HG02870 (cell line): ENCODE measurements around the gene CHRM2.

Experiments
- ATAC-seq: cut with Tn5 transposase; IDR thresholded peaks from one replicate; pipeline ENCODE4 v1.9.1; 2021; ENCODE audit warnings: mild to moderate bottlenecking, moderate library complexity; ENCODE audit not compliant: unreplicated experiment

CHRM2 gene

DNA sequence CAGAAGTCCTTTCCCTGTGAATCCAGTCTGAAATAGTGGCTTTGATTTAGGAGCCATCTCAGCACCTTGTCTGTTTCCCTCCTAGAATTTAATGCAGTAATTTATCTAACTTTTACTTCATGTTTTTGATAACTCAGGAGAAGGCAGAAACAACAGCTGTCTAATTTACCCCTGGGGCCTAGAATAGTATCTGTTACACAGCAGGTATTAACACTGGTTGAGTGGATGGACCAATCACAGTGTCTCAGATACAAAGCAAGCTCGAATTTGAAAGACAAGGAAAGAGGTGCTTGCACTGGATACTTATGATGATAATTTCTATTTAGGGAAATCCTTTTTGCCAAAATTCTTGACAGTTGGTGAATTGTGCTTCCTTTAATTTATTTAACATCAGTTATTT, 23.4 kb downstream of the CHRM2 start:
- ATAC-seq, result no peak

DNA sequence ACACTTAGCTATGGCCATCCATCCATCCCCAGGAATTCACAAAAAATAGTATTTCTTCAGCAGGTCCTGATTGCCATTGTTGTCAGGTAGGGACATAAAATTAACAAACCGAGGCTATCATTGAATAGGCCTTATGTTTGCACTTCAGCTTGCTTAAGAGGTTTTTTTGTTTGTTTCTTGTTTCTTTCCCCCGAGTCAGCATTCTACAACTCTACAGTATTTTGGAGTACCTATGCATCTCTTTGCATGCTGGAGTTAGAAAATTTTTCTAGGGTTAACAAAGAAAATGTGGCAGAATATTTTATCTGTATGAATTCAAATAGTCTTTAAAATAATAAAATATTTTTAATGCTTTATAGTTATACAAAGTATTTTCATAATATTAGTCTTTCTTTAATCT, 26.3 kb downstream of the CHRM2 start:
- ATAC-seq, result no peak

DNA sequence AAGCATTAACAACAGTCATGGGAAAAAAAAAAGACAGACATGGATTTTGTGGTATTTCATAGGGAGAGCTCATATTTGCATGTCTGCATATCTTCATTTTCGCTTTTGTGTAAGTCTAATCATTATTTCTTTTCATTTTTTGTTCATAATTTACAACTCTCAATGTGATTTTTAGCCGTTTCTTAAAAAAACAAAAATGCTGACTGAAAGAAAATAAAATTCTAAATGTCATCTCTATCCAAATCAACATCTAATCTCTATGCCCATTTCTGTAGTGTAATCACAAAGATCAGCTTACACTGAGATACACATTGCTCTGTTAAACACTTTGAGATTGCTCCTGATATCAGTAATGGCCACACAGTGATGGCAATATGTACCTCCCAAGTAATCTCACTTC, 29.2 kb downstream of the CHRM2 start:
- ATAC-seq, result no peak

DNA sequence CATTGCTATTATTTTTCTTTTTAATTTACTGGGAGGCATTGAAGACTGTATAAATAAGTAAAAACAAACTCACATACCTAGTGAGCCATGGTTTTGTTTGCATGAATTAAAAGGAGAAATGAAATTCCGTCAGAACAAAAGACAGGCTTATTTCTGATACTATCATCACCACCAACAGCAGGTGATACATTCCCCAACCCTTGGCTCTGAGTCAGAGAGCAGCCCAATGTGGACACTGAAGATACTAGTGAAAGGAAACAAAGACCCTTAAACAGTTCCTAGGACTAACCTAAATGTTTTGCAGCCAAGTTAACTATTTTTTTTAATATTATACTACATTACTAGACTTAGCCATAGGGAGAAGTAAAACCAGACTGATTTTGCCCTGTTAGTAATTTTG, 31.6 kb downstream of the CHRM2 start:
- ATAC-seq, result no peak

DNA sequence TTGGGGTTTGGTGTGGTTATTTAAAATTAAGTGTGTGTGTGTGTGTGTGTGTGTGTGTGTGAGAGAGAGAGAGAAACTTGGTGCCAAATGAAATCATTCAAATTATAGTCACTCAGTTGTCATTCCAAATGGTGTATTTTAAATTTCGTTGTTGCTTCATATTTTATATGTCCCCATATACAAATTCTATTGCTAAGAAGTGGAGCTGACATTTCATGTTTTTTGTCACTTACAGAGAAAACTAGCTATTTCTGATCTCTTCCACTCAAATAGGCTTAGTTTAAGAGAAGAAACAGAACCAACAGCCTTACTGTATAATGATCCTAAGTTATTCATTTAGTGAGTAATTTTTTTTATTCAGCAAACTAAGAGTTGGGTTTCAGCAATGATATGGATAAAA, 42.3 kb downstream of the CHRM2 start:
- ATAC-seq, result no peak

DNA sequence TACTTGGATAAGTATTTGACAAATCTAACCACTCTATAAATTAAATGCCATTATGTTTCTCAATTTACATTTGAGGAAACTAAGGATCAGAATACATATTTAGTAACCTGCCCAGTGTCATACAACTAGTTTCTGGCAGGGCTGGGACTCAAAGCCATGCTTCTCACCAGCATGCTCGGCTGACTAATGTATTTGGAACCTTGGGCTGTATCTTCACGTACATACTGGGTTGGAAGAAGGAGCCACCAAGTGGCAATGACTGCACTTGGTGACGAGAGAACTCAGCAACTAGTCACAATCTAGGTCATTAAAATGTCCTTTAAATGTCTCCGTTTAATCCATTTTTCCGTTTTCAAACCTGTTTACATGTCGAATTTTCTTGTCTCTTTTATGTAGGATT, 42.9 kb downstream of the CHRM2 start:
- no peak for ATAC-seq

DNA sequence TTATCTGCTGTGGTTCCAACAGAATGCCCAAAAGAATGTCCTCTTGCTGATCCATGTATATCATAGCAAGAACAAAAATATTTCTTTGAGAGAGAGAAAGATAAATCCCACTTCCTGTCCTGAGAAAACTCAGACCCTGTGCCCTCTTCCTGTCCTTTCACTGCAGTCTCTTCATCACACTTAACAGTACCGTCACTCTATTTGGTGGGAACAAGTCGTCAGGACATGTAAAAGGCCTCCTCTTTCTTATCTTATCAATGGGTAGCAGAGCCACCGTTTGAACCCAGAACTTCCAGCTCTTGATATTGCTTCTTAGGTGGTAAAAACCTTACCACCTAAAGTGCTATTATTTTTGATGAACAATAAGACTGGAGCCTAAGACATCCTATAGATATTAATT, 43.9 kb downstream of the CHRM2 start:
- ATAC-seq, result no peak

DNA sequence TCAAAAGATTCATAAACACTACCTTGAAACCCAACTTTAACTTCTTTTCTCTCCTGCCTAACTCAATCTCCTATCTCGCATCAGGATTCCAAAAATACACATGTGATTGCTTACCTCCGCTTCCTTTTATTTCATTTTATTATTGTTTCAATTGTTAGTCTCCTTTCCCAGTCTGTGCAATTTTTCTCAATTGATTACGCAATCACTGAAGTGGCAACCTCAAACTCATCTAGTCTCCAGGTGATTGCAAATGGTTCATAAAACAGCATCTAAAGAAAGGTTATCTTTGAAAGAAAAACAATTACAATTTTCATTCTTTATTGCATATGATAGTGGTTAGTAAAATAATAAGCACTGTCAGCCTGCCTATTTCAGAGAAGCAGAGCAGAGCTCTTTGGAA, 45.6 kb downstream of the CHRM2 start:
- ATAC-seq, result no peak

DNA sequence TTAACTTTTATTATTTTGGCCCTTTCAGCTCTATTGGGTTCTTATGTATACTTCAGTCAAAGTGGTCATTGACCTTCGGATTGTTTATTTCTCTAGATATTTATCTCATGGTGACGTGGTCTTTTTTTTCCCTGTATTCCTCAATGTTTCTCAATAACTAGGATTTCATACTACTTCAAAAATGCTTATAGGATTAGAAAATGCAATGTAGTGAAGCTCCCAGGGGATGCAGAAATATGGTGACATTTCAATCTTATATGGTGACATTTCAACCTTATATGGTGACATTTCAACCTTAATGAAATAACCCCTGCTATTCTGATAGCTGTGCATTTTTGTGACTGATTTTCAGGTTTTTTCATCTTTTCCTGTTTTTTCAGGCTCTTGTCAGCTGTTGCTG, 51.4 kb downstream of the CHRM2 start:
- ATAC-seq, result no peak

DNA sequence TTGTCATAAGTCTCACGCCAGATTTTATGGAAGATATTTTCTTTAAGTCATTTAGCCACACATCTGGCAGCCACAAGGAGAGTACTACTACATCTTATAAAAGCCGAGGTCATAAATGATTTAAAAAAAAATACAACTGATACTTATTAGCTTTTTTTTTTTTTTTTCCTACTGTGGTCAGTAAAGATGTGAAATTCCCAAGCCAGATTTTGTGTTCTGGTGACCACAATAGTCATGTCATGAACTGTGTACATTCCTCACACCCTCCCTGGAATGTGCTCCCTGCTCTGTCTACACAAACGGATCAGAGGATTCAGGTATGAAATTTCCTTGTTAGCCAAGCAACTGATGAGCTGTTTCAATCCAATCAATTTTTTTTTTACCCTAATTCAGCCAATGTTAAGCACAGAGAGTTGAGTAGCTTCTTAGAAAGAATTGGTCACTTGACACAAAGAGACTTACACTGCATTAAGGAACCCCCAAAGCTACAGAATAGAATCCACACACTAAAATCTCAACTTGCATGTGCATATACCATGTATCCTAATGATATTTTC, 54.7 kb downstream of the CHRM2 start:
- no peak for ATAC-seq

DNA sequence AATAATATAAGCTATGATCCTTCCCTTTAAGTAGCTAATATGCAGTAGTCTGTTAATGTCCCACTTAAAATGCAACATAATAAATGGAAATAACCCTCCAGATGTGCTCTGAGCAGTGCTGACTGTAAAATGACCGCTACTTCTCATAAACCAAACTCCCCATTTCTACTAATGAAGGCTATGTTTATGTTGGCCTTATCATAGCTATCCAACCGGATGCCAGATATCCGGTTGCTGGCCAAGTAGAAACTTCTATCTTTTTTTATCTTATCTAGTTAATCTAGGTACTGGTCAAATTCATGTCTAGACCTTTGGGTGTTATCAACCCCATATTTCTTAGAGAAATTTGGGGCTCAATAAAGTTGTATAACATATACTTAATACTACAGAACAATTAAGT, 56.6 kb downstream of the CHRM2 start:
- ATAC-seq, result no peak

DNA sequence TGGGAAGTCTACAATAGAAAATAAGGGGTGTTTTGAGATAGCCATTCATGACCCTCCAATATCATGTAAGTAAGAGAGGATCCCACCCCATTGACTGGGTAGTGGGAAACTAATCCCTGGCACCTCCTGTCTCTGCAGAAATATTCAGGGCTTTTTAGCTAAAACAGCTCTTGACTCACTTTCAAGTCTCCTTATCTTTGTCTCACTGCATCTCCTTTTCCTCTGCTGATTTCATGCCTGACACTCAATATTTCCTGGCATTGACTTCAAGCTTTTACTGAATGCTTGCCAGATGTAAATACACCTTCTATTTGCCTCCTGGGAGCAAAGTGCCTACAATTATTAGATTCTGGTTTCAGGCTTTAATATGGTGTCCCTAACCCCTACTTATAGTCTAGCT, 57.1 kb downstream of the CHRM2 start:
- ATAC-seq, result no peak

DNA sequence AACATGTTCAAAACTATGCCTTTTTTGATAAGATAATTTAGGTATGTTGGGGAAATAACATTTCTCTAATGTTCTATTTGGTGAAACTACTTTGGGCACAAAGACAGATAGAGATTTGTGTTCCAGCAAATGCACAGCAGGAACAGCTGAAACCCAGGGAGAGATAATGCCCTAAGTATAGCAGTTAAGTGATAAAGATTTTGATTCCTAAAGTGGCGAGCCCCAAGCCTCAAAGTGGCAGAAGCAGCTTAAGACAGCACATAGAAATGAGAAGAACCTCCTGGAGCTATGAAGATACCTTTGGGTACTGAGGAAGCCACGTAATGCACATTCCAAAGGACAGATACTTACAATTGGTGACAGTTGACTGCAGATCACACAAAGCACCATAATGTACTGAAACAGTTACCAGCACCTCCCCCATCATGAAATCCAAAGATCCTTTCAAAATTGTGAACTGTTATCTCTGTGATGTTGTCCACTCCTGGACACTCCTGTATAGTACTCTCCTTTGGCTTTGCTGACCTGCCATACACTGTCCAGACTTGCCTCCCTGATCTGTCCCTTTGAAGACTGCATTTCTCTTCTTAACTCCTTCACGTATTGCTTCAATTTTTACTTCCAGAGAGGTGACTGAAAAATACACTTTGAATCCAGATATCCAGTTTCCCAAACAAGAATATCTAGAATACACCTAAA, 62.9 kb downstream of the CHRM2 start:
- no peak for ATAC-seq

DNA sequence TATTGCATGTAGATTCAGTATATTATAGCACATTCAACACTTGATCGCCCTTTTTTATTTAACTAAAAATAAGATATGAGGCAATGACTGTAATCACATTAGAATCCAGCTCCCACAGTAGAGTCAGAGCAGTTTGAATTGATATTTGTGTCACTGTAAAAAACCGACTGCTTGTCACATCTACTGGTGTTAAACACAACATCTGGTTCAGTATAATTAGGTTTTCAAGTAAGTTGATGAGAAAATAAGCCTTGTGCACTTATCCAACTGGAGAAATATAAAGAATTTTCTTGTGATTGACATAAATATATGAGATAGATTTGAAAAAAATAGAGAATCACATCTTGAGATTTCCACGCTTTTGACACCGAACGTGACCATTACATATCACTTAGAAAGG, 69.0 kb downstream of the CHRM2 start:
- ATAC-seq, result no peak

DNA sequence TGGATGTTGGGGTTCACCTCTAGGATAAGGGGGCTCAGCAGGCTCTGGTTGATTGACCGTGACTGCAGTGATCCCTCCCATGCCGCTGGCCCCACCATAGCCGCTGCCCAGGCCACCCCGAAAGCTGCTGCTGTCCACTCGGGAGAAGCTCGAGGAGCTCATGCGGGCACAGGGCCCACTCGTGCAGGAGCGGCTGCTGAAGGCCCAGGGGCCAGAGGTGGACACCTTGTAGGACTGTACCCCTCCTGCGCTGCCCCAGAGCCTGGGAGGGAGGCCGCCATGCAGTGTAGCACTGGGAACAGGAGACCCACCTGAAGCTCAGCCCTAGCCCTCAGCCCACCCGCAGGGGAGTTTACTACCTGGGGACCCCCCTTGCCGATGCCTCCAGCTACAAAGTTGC, 70.0 kb downstream of the CHRM2 start:
- ATAC-seq, result no peak

DNA sequence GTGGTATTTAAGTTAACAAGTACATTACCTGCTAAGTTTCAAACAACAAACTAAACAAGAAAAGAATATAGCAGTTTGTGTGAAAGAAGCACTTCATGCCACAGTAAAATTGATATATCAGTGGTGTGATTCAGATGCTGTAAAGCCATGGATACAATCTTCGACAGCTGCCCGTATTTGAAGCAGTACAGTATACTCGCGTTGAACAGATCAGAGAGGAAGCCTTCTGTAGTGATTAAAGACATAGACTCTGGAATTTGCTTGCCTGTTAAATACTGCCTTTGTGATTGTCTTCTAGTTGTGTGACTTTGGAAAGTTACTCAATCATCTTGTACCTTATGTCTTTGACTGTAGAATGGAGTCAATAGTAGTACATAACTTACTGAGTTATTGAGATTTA, 71.7 kb downstream of the CHRM2 start:
- no peak for ATAC-seq

DNA sequence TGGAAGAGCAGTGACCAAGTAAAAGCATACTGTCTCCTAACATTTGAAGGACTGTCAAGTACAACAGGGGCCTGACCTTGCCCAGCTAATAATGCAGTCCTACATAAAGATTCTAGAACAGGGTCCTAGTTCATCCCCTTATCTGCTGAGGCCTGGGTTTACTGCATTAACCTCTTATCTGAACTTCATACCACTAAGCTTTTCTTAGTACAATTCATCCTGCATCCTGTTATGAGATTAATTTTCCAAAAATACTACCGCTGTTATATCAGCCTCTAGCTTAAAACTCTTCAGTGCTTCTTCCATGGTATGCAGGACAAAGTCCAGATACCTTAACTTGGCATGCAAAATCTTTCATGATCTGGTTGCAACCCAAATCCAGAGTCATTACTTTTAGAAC, 72.5 kb downstream of the CHRM2 start:
- no peak for ATAC-seq

DNA sequence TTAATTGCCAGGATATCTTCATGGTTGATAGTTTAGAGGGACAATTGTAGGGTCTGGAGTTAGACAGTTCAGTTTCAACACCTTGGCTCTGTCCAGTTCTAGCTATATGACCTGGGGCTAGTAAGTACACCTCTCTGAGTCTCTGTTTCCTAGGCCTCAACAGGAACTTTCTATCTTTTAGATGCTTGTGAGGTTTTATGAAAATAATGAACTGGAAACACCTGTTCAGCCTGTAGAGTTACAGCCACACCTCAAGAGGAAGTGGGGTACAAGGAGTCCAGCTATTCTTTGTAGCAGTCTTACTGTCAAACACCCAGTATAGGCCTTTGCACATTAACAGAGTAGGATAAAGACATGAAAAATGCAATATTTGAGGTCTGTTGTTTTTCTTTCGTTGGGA, 73.4 kb downstream of the CHRM2 start:
- ATAC-seq, result no peak

DNA sequence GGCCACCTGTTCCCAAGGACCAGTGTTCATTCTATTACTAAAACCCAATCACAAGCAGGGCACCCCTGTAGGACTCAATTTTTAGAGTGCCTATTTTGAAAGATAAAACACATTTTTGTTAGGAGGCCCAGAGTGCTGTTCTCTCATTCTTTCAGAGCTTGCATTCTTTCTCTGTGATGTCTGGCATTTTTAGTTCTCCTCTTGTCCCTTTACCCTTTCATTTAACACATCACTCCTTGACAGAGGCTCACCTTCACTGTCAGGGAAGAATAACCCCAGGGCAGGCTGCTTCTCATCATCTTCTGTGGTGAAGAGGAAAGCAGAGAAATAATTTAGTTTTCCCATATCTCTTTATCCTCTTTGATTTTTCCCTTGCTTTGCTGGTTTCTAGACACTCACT, 73.9 kb downstream of the CHRM2 start:
- ATAC-seq, result no peak

DNA sequence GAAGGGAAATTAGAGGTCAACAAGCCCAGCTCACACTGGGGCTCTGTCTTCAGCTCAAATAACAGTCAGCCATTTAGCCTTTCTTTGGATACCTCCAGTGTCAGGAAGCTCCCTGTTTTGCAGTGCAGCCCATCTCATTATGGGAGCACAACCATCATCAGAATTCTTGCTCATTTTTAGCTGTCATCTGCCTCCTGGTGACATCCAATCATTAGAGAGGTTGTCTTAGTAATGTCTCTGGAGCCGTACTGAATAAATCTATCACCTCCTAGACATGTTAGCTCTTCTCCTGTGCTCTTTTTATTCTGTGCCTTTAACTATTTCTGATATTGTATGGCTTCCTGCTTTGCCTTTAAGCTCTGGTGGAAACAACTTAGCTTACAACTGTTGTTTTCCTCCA, 74.5 kb downstream of the CHRM2 start:
- no peak for ATAC-seq

DNA sequence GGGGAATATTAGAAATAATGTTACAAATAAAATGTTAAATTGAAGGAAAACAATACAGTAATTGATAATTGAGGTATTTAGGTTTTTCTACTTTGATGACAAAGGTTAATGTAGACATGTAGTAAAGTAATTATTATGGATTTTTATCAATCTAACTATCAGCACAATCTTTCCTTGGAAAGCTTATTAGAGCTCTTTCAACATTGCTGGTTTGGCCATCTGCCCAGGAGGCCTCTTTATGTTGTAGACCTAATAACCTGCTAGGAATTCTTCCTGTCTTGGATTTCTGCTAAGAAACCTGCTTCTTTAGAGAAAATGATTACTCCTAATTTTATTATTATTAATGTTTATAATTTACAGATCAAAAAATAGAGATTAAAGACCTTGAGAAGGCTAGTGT, 78.9 kb downstream of the CHRM2 start:
- no peak for ATAC-seq

DNA sequence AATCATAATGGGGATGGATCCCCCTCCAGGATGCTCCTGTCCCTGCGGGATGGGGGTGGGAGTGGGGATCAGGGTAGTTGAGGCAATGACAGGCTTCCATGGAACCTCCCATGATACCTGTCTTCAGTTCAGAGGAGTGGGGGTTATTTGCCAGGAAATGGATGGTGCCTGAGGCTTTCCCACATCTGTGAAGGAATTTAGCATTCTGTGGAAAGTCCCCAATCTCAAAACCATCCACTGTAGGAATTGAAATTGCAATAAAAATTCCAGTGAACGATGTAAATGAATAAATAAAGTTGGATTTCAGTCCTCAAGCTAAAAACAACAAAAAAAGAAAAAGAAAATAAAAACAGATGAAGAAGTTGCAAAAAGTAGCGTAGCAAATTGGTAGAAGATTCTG, 81.9 kb downstream of the CHRM2 start:
- no peak for ATAC-seq

DNA sequence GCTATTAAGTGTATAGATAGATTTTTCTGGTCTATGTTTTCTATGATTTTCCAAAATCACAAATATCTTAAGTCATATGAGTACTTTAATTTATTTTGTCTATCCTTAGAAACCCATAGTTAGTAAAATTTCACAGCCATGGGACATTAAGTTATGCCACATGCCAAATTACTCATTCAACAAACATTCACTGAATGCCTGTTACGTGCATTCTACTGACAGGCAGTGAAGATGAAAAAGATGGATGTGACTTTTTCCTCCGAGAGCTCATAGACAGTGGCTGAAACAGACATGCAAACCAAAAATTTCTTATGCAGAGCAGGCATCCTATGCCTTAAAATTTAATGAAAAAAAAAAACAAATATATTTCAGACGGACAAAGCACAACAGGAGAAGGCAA, 84.9 kb downstream of the CHRM2 start:
- ATAC-seq, result no peak
